Cardiac muscle cell (in vitro differentiated cells and primary cell): Measurements from ENCODE around the gene EGR2. TPM values are rescaled to one million over a fixed set of nuclear protein-coding genes. Genes with fewer than 3 reads are reported as not detected.

ENCODE experiments used
- DNase-seq, 2 donors: peaks; one replicate each; pipeline versions ENCODE4 v3.0.0 to v3.0.0-alpha.2; 2010 to 2017; ENCODE audit warnings: low read depth in 1 of 2, low spot score in 1 of 2
- H3K27ac ChIP-seq: fragments of 200-600 bp; sonication (generic); 2 replicates; pipeline ENCODE4 v1.5.1; 2016
- H3K27me3 ChIP-seq: fragments of 200-600 bp; sonication (generic); 2 replicates; pipeline ENCODE4 v1.6.0; 2016; ENCODE audit warnings: control low read depth
- H3K36me3 ChIP-seq: fragments of 200-600 bp; sonication (generic); 2 replicates; pipeline ENCODE4 v1.5.1; 2016; ENCODE audit warnings: control low read depth
- H3K4me1 ChIP-seq: fragments of 200-600 bp; sonication (generic); 2 replicates; pipeline ENCODE4 v1.8.1; 2017; ENCODE audit warnings: low read depth, mild to moderate bottlenecking, mixed run types
- H3K4me3 ChIP-seq: fragments of 200-600 bp; sonication (generic); 2 replicates; pipeline ENCODE4 v1.5.1; 2016; ENCODE audit warnings: mild to moderate bottlenecking
- H3K9me3 ChIP-seq: fragments of 200-600 bp; sonication (generic); 2 replicates; pipeline ENCODE4 v1.5.1; 2017; ENCODE audit warnings: low read depth, mild to moderate bottlenecking, control low read depth
- CTCF ChIP-seq: IDR thresholded peaks from 2 replicates; pipeline ENCODE4 v1.5.1; 2012; ENCODE audit warnings: low read depth, mild to moderate bottlenecking, low read length
- polyA plus RNA-seq: library from polyadenylated mRNA; unstranded; fragments of >200 nt; fragmentation: Nextera tagmentation; extraction: Ambion mirVana; gene quantifications from 2 replicates; pipeline ENCODE4 v1.2.1, GENCODE V29; 2016
- total RNA-seq: library from RNA; depleted of rRNA; stranded (reverse); fragments of >200 nt; gene quantifications from 2 replicates; pipeline ENCODE4 v1.2.3, GENCODE V29; 2016

The EGR2 gene
- total and polyA plus RNA-seq, 2 experiments from 2014 or later = 0.29 to 0.33 TPM

GRCh38 chr10:62815381-62816075, 638 bp downstream of the EGR2 start:
- DNase-seq = peak; percentile 12 to 36
- Histone ChIP-seq H3K9me3 (no peaks in the 10 kb centered on the region), H3K4me3 (peak overlapping the region; percentile 58), H3K27ac (no peak overlapping the region), H3K36me3 (no peaks in the 10 kb centered on the region), H3K4me1 (peaks cover 5% of the 10 kb centered on the region), H3K27me3 (peaks cover 84% of the 10 kb centered on the region)
- no peak for TF ChIP-seq CTCF

GRCh38 chr10:62814756-62815380, 1.3 kb downstream of the EGR2 start:
- peak in 1 of 2 donors; percentile 41 for DNase-seq
- H3K4me1 ChIP-seq = peaks cover 5% of the 10 kb centered on the region
- no peak for TF ChIP-seq CTCF
- H3K27me3 ChIP-seq = peaks cover 78% of the 10 kb centered on the region
- peak overlapping the region; percentile 58 for H3K4me3 ChIP-seq
- no peak overlapping the region for H3K27ac ChIP-seq
- H3K9me3 ChIP-seq = no peaks in the 10 kb centered on the region
- no peaks in the 10 kb centered on the region for H3K36me3 ChIP-seq

- Histone ChIP-seq H3K36me3 (no peaks in the 10 kb centered on the region), H3K9me3 (no peaks in the 10 kb centered on the region), H3K27ac (no peak overlapping the region), H3K4me3 (no peak overlapping the region), H3K27me3 (peaks cover 69% of the 10 kb centered on the region), H3K4me1 (peaks cover 5% of the 10 kb centered on the region)
- no peak for DNase-seq
- TF ChIP-seq CTCF = no peak
These were observed 2.2 kb downstream of the EGR2 start for GRCh38 chr10:62813981-62814380.

GRCh38 chr10:62813453-62813852, 2.7 kb downstream of the EGR2 start:
- no peak overlapping the region for H3K4me3 ChIP-seq
- H3K4me1 ChIP-seq = peaks cover 5% of the 10 kb centered on the region
- no peak for DNase-seq
- H3K27ac ChIP-seq = no peak overlapping the region
- H3K27me3 ChIP-seq = peaks cover 64% of the 10 kb centered on the region
- no peaks in the 10 kb centered on the region for H3K9me3 ChIP-seq
- H3K36me3 ChIP-seq = no peaks in the 10 kb centered on the region
- TF ChIP-seq CTCF = no peak

GRCh38 chr10:62812672-62813439, 3.3 kb downstream of the EGR2 start:
- TF ChIP-seq CTCF = no peak
- H3K4me3 ChIP-seq = no peak overlapping the region
- H3K27me3 ChIP-seq = peaks cover 58% of the 10 kb centered on the region
- no peaks in the 10 kb centered on the region for H3K36me3 ChIP-seq
- H3K9me3 ChIP-seq = no peaks in the 10 kb centered on the region
- no peak for DNase-seq
- peaks cover 5% of the 10 kb centered on the region for H3K4me1 ChIP-seq
- no peak overlapping the region for H3K27ac ChIP-seq
